Measurements from ENCODE around the gene MAGI2.
"Not testable (repeated sequence)": the region's sequence is repeated elsewhere in the genome, so short reads cannot be mapped to it uniquely, and the experiment has no call there.

The MAGI2 gene

GRCh38 chr7:79451580-79451979, 1.9 kb downstream of the MAGI2 start:
- DNase-seq (ENCODE audit: low read depth in 2 of 2), result no peak

GRCh38 chr7:79442766-79443165, 10.7 kb downstream of the MAGI2 start:
- DNase-seq (ENCODE audit: low read depth in 2 of 2), result not testable (repeated sequence)

GRCh38 chr7:79436378-79436777, 17.1 kb downstream of the MAGI2 start:
- DNase-seq (ENCODE audit: low read depth in 2 of 2), result no peak

GRCh38 chr7:79434867-79435266, 18.6 kb downstream of the MAGI2 start:
- DNase-seq (ENCODE audit: low read depth in 2 of 2), result no peak

GRCh38 chr7:79434098-79434497, 19.4 kb downstream of the MAGI2 start:
- DNase-seq (ENCODE audit: low read depth in 2 of 2), result peak; percentile 61 to 68

- DNase-seq (ENCODE audit: low read depth in 2 of 2), result no peak
These were observed 23.1 kb downstream of the MAGI2 start for GRCh38 chr7:79430391-79430790.

- DNase-seq (ENCODE audit: low read depth in 2 of 2), result no peak
These were observed 27.8 kb downstream of the MAGI2 start for GRCh38 chr7:79425665-79426064.

- DNase-seq (ENCODE audit: low read depth in 2 of 2), result no peak
These were observed 31.7 kb downstream of the MAGI2 start for GRCh38 chr7:79421751-79422150.

- DNase-seq (ENCODE audit: low read depth in 2 of 2), result peak; percentile 69 to 77
These were observed 33.0 kb downstream of the MAGI2 start for GRCh38 chr7:79420464-79420863.

GRCh38 chr7:79414910-79415309, 38.6 kb downstream of the MAGI2 start:
- DNase-seq (ENCODE audit: low read depth in 2 of 2), result no peak

GRCh38 chr7:79412915-79413314, 40.6 kb downstream of the MAGI2 start:
- no peak for DNase-seq (ENCODE audit: low read depth in 2 of 2)

- DNase-seq (ENCODE audit: low read depth in 2 of 2), result no peak
These were observed 41.0 kb downstream of the MAGI2 start for GRCh38 chr7:79412438-79412837.

- DNase-seq (ENCODE audit: low read depth in 2 of 2), result no peak
These were observed 43.1 kb downstream of the MAGI2 start for GRCh38 chr7:79410345-79410744.

- DNase-seq (ENCODE audit: low read depth in 2 of 2), result no peak
These were observed 46.1 kb downstream of the MAGI2 start for GRCh38 chr7:79407351-79407750.

GRCh38 chr7:79406371-79406770, 47.1 kb downstream of the MAGI2 start:
- DNase-seq (ENCODE audit: low read depth in 2 of 2), result no peak

GRCh38 chr7:79405368-79405767, 48.1 kb downstream of the MAGI2 start:
- no peak for DNase-seq (ENCODE audit: low read depth in 2 of 2)

GRCh38 chr7:79403879-79404278, 49.6 kb downstream of the MAGI2 start:
- no peak for DNase-seq (ENCODE audit: low read depth in 2 of 2)

GRCh38 chr7:79403451-79403850, 50.0 kb downstream of the MAGI2 start:
- DNase-seq (ENCODE audit: low read depth in 2 of 2), result peak; percentile 10

- no peak for DNase-seq (ENCODE audit: low read depth in 2 of 2)
These were observed 52.2 kb downstream of the MAGI2 start for GRCh38 chr7:79401254-79401653.

- DNase-seq (ENCODE audit: low read depth in 2 of 2), result no peak
These were observed 53.2 kb downstream of the MAGI2 start for GRCh38 chr7:79400222-79400621.

- DNase-seq (ENCODE audit: low read depth in 2 of 2), result no peak
These were observed 55.2 kb downstream of the MAGI2 start for GRCh38 chr7:79398138-79398749.

GRCh38 chr7:79386688-79387422, 66.6 kb downstream of the MAGI2 start:
- DNase-seq (ENCODE audit: low read depth in 2 of 2), result no peak

- no peak for DNase-seq (ENCODE audit: low read depth in 2 of 2)
These were observed 71.5 kb downstream of the MAGI2 start for GRCh38 chr7:79381921-79382320.

- DNase-seq (ENCODE audit: low read depth in 2 of 2), result no peak
These were observed 76.4 kb downstream of the MAGI2 start for GRCh38 chr7:79377097-79377496.

Data from fibroblast of skin of left biceps (primary cell).